Right lung (tissue), 5 donors: Measurements from ENCODE around the gene ALDOB. TPM values are rescaled to one million over a fixed set of nuclear protein-coding genes. Genes with fewer than 3 reads are reported as not detected.

Experiments used
- DNase-seq, 2 donors: peaks; one replicate each; pipeline ENCODE4 v3.0.0-alpha.2; 2013
- polyA plus RNA-seq, 5 donors: library from polyadenylated mRNA; unstranded; fragments of 120-200 nt; gene quantifications; one replicate each; pipeline versions ENCODE4 v1.2.1 to v1.2.3, GENCODE V29; 2013; ENCODE audit warnings: inconsistent platforms in 1 of 5, low replicate concordance in 1 of 5; ENCODE audit not compliant: insufficient read length in 5 of 5, insufficient read depth in 1 of 5

ALDOB gene
- polyA plus RNA-seq, 5 donors, result 0.50 to 8.6 (median 0.96) TPM

DNA sequence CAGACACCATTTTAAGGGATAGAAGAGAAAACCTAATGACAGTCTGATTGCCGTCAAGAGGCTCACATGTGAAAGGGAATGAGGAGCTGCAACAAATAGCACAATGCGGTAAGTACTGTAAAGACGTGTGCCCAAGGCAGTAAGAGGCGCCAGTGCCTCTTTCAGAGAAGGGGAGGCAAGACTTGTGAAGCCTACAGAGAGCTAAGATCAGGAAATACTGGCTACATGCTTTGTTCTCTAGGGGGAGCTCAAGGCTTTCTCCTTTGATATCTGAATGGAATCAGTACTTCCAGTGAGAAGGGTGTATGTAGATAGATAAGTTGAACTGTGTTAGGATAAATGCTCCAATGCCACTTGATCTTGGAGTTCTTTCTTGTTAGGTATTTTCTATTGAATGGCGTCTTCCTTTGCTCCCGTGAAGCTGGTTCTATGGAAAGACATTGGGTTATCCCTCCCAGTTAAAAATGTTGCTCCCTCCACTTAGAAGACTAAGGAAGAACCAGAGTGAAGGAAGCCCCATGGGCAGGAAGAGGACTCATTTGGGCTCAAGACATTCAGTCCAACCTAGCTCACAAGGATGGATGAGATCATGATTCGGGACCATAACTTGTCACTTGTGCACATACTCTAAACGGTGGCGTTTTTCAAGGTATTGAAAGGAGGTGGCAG is 23.5 kb upstream of the ALDOB start:
- DNase-seq, result peak; percentile 37 to 52

DNA sequence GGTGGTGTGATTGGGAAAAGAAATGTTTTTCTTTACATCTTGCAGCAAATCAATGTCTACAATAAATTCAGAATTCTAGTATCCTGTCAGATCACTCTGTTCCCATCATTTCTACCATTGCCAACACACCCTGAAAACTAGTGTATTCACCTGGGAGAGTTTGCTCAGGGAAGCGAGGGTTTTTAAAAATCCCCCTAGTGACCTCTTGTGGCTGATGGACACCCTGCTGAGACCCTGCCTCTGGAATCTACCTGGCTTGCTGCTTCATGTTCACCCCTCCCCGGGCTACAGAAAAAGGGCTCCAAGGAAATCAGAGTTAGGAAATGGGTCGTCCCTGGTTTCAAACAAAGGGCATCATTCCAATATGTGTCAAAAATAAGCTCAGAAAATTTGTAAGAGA is 21.4 kb upstream of the ALDOB start:
- DNase-seq, result no peak

DNA sequence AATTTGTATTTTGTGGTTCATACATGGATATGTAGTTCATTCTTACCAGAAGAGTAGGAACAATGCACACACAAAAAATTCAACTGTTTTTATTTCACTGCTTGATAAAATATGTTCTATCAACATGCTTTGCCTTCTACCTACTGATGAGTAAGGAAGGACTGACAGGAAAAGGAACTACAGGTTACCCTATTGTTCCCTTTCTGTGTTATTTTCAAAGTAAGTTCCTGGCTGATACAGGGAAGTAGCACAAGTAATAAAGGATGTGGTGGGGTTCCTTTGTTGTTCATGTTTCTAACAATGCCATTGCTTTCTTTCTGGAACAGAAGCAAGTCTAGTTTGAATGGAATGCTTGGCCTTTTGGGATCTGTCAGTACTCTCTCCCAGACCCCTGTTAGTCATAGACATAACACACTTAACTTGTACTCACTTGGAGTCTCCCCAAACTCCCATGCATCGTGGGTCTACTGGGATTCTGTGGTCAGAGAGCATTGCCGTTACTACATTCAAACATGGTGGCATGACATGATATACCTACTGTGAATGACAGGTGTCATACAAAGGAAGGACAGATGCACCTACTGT is 20.2 kb upstream of the ALDOB start:
- no peak for DNase-seq

DNA sequence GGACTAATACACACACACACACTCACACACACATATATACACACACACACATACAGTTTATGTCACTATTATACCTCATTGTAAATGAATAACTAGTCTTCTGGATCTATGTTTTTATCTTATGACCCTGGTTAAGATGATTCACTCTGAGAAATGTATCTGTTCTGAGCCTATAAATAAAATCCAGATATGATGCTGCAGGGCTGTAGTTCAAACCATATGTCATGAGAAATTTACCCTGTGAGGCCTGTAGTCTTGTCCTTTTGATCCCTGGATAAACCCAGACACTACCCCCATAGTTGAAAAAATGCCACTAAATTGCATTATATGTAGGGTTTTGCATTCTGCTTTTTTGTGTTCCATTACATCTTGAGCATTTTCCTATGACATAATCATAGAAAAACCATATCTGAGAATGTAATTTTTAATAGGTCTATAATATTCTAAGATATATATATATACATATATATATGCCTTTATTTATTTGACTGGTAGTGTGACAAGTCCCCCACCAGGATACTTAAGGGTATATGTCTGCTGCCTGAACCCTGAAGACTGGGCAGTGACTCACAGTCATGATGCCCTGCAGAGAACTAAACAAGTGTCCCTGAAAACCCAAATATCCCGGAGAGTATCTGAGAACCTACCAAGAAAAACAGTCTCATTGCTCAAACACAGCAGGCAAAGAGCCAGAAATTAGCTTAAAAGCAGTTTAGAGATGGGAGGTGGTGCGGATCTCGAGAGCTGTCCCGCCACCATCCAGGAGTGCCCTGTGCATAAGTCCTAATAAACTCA is 18.4 kb upstream of the ALDOB start:
- no peak for DNase-seq

DNA sequence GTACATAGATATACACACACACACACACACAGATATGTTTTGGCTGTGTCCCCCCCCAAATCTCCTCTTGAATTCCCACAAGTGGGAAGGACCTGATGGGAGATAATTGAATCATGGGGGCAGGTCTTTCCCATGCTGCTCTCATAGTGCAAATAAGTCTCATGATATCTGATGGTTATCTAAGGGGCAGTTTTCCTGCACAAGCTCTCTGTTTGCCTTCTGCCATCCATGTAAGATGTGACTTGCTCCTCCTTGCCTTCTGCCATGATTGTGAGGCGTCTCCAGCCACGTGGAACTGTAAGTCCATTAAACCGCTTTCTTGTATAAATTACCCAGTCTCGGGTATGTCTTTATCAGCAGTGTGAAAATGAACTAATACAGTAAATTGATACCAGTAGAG is 15.9 kb upstream of the ALDOB start:
- DNase-seq, result no peak

DNA sequence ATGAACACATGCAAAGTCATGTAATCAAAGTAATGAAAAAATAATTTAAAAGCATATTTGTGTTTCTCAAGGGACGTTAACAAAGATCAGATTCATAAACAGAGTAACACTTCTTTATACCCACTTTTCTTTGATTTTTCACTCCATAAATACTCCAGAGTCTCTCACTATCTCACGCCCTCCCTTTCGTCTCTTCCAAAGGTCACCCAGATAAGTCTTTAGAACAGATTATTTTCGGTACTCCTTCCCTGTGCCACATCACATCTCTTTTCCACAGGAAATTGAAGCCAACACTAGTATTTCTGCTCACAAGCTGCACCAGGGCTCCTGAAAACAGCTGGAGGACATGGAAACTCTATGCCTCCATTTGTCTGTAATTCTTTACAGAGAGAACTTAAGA is 15.4 kb upstream of the ALDOB start:
- DNase-seq, result no peak

DNA sequence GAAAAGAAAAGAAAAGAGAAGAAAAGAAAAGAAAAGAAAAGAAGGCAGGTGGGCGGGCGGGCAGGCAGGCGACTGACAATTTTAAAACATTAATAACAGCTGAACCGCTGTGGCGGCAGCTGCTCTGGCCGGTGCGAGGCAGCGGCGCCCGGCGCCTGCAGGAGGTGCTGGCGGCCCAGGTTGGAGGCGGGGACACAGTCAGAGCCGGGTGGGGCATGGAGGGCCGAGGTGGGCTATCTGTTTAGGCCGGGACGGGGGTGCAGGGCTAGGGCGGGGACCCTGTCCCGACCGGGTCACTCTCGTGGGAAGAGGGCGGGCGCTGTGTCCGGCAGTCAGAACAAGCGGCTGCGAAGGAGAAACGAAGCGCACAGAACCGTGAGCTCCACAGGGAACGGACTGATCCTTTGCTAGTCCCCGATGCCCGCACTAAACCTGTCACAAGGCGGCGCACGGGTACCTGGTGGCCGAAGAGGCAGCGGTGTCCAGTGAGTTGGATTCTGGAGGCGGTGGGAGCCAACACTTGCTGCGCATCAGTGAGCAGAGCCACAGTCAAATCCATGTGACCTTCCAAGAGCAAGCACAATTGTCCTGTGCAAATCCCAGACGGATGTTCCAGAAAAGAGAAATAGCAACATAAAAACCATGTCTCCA is 13.6 kb upstream of the ALDOB start:
- peak; percentile 38 to 39 for DNase-seq

DNA sequence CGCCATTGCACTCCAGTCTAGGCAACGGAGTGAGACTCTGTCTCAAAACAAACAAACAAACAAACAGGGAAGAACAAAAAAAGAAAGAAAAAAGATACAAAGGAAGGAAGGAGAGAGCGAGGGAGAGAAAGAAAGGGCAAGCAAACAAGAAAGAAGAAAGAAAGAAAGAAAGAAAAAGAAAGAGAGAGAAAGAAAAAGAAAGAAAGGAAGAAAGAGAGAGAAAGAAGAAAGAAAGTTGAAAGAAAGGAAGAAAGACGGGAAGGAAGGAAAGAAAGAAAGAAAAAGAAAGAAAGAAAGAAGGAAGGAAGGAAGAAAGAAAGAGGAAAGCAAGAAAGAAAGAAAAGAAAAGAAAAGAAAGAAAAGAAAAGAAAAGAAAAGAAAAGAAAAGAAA is 13.1 kb upstream of the ALDOB start:
- no peak for DNase-seq

DNA sequence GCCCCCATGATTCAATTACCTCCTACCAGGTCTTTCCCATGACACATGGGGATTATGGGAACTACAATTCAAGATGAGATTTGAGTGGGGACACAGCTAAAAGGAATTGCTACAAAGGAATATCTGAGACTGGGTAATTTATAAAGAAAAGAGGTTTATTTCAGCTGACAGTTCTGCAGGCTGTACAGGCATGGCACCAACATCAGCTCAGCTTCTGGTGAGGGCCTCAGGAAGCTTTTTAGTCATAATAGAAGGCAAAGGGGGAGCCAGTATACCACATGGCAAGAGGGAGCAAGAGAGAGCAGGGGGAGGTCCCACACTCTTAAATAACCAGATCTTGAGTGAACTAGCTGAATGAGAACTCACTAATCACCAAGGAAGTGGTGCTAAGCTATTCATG is 11.2 kb upstream of the ALDOB start:
- no peak for DNase-seq

DNA sequence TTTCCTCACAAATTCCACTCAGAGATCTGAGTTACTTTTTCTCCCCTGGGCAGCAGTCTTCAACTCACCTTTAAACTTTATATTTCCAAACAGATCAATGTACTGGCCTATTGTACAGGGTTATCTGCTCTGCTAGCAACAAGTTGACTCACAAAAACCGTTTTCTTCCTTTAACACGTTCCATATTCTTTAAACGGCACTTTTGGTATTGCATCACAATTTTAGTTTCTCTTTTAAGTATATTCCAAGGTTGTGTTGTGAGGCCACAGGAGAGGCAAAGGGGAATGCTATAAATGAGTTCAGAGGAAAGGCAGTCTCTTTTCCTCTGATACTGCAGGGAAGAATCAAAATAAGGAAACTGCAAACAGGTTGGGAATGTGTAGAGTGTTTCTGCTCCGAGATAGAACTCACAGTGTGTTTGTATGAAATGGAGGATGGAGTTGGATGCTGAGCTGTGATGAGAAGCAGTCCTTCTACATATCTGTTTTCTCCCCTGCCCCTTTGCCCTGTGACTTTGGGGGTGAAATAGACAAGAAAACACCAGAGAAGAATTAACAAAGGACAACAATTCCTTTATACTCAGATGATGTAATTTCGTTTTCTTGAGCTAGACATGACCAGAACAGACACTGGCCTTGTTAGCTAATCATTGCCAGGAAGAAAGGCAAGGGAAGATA is 9.9 kb upstream of the ALDOB start:
- DNase-seq, result no peak

DNA sequence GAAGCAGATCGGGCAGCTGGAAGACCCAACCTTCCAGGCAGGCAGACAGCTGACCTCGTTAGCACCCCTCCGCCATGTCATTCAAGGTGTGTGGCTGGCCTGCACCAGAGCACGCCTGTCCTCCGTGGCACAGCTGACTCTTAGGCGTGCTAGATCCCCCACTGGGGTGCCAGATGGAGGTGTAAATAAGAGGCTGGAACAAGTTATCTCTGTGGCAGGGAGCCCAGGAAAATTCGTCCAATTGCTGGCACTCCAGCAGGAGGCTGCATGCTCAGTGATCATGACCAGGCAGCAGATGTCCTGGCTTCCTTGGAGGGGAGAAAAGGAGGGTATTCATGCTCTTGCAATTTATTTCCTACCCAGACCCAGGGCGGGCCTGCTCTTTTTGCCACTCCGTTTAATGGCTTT is 7.8 kb upstream of the ALDOB start:
- no peak for DNase-seq

DNA sequence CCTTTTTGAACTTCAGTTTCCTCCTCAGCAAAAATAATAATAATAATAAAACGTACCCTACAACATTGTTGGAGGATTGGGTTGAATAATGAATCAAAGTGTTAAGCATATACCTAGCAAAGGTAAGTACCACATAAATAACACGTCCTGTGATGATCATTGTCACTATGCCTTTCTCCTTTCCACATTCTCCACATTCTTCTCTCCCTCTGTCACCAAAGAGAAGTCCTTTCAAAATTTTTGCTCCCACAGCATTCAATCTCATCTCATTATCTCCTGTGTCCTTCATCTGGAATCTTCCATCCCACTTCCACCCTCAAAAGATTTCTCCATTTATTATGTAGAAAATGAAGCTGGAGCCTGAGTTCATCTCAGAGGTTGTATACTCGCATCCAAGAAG is 7.2 kb upstream of the ALDOB start:
- DNase-seq, result no peak

DNA sequence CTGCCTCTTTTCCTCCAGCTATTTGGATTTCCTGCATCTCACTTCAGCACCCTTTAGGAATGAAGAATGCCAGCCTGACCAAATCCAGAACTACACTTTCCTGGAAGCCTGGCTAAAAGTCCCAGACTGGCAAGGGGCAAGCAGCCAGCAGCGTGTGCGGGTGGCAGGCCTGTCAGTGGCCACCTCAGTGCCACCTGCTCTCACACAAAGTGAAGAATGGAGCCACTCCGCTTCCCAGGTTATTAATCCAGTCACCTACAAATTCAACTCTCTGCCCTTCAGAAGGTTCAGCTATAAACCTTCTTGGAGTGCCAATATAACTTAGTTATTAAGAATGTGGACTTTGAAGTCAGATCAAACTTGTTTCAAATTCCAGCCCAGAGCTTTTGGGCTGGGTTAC is 6.7 kb upstream of the ALDOB start:
- DNase-seq, result no peak

DNA sequence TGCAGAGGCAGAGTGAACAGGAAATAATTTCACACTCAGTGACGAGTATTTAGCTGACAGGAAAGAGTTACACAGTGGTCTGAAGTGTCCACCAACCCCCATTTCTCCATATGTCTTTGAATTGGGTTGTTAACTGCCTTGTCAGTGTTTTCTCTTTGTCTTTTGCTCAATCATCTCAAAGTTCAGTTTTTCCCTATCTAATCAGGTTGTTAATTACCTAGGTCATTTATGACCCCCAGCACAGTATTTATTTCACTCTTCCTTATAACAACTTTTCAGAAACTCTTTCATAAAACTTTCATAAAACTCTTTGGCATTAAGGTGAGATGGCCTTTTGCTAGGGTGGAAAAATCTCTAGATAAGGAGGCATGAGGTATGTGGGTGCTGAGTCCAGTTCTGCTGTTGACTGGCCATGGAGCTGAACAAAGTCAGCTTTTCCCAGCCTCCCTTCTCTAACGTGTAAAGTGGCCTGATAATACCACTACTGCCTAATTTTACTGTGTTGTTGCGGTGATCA is 5.2 kb upstream of the ALDOB start:
- no peak for DNase-seq

DNA sequence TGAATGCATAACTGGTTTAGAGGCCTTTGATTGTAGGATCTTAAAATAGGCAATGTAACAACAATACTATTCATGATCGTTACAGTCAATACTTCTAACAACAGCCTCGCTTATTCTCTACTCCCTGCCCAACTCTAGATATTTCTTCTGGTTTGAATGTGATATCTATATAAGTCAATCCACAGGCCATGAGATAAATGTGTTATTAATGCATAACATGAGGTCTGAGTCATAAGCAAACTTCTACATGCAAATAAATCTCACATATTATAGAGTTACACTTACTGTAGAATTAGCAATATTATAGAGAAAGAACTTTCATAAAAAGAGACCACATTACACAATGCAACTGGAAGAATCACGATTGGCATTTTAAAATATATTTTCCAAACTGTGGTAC is 2.9 kb upstream of the ALDOB start:
- DNase-seq, result no peak

DNA sequence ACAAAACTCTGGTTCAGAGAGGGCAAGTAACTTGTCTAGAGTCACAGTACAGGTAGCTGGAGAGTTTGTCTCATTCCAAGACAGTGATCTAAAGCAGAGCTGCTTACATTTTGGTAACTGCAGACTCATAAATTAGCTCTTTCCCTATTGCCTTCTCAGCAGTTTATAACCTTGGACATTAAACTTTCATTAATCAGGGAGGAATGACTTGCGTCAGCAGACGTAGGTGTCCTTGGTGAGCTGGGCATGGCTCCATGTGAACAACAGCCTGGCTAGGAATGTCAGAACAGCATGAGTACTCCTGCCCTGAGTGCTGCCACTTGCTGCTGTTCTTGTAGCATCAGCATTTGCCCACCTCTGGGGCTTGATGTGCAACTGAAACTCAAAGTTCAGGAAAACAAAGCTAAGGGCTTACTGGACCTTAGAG is 2.2 kb upstream of the ALDOB start:
- no peak for DNase-seq

DNA sequence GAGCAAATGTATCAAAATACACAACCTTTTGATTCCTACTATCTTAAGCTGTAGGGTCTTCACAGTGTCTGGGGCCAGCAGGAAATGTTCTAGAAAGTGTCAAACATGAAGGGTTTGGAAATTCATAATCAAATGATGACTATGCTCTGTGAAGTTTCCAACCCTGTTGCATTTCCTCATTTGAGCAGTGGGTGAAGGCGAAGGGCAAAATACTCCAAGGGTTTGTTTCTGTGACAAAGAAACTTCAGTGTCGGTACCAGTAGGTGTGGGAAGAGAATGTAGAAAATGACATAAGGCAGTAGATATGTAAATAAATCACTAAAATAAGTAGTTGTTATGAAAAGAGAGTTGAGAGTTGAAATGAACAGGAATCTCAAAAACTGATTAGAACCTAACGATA is 576 bp downstream of the ALDOB start:
- peak in 1 of 2 donors; percentile 1 for DNase-seq

DNA sequence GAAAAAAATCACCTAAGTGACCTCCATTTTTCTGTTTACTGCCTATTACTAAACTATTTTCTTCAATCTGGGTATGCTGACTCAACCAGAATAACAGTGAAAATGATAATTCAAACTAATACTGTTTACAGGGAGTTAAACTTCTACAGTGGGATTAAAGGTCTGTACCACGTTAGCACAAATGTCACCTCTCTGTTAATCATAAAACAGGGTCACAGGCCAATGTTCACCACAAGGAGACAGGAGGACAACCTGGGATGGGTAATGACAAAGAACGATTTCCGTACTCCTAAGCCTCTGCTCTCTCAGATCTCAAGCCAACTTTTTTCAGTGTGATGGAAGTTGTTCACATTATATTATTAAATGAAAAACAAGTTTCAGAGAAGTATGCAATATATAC is 2.3 kb downstream of the ALDOB start:
- no peak for DNase-seq

DNA sequence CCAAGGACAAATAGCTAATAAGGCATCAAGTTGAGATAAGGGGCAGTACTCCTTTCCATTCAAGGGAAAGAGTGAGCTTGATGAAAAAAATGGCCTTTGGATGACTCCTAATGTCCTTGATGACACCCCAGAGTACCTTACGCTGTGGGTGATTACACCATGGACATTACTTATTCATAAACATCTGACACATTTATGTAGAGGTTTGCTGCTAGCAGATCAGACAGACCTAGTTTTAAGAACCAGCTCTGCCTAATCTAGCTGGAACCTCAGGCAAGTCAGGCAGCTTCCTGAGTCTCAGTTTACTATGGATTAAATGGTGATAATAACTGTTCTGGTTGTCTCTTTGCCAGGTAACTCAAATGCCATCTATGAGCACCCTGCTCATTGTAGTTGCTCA is 2.8 kb downstream of the ALDOB start:
- no peak for DNase-seq

DNA sequence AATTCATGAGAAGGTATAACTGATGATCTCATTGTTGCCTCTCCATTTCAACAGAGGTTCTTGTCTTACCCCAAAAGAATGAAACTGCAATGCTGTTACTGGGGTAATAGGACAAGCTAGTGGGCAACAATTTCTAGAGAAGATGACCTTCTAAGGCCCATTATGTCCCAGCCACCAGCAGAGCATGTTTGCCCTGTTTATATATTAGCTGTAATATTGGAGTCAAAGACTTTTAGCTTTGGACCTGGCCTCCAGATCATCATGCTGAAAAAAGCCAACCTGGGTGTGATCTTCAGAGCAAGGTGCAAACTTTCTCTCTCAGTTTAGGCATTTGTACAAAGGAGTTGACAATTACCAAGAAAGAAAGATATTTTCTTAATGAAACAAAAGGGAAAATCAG is 3.4 kb downstream of the ALDOB start:
- DNase-seq, result no peak

DNA sequence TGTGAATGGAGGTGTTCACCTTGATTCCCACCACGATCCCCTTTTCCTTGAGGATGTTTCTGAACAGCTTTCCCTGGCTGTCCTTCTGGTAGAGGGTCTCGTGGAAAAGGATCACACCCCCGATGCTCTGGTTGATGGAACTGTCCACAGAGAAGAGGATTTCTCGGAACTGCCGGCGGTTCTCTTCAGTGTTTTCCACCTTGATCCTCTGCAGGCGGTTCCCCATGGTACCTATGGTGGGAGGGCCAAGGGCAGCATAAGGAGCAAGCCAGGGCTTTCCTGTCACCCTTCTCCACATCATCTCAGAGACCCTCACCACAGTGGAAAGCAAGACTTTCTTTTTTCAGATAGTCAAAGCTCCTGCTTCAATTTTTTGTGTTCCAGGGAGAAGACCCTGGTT is 5.8 kb downstream of the ALDOB start:
- no peak for DNase-seq

DNA sequence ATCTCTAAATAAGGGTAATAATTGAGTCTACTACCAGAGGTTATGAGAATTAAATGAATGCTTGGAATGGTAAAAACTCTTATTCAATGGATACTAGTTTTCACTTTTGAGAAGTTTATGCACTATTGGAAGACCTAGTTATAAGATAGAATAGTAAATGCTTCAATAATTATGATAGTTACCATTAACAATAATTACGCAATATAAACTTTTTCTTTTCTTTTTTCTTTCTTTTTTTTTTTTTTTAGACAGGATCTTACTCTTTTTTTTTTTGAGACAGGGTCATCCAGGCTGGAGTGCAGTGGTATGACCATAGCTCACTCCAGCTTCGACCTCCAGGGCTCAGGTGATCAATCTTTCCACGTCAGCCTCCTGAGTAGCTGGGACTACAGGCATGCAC is 6.7 kb downstream of the ALDOB start:
- no peak for DNase-seq
